Hippocampal formation (tissue), 2 donors: Measurements from ENCODE around the gene CRY2.
A peak's percentile ranks its signal among the peaks of the same experiment; 100 is the strongest.

Experiments used
- DNase-seq, 2 donors: peaks; one replicate each; lab custom pipeline; 2025; lab: John Stamatoyannopoulos, UW

CRY2 gene

DNA sequence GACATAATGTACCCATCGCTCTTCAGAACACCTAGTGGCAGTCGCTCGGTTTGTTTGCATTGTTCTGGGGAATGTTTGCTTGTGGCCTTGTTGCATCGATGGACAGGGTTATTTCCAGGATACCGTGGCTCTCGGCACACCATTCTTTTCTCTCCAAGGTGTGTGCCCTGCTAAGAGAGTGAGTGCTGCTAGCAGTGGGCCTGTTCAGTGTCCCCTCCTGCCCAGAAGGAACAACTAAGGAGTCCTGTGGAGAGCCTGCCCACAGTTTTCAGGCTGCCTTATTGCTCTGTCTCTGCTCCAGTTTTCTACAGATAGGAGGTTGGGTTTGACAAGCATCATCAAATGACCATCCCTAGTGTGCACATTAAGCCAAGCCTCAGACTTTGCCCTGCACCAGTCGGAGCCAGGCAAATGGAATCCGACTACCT, 1.4 kb downstream of the CRY2 start:
- no peak for DNase-seq

DNA sequence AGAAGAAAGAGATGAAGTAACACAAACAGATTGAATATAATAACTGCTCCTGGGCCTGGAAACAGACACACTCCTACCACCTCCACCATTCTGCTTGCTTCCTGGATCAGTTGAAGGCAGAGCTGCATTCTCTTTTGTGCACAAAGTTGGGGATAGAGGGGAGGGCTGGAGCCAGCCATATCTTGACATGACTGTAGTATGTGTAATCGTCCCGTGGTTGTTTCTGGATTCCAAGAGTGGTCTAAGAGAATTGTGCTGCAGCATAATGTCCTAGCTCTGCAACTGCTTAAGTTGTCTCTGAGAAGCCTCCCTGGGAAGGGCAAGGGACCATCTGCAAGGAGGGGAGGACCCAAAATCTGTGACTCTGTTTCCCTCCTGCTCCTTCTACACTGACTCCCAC, 3.2 kb downstream of the CRY2 start:
- DNase-seq: no peak

DNA sequence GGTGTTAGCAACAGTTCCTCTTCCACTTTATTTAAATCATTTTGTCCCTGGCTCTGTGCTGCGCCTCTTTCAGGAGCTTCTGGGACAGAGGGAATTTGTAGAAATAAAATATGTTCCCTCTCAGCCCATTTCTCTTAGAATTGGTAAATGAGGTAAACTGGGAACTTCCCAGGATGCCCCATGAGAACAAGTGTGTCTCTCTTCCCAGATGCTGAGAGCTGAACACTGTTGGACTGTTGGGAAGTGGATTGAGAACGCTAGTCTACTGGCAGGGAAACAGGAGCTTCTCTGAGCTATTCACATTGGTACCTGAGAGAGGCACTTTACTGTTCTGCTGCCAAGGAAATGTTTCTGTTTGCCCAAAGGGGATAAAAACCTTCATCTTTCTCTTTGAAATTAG, 4.0 kb downstream of the CRY2 start:
- no peak for DNase-seq

DNA sequence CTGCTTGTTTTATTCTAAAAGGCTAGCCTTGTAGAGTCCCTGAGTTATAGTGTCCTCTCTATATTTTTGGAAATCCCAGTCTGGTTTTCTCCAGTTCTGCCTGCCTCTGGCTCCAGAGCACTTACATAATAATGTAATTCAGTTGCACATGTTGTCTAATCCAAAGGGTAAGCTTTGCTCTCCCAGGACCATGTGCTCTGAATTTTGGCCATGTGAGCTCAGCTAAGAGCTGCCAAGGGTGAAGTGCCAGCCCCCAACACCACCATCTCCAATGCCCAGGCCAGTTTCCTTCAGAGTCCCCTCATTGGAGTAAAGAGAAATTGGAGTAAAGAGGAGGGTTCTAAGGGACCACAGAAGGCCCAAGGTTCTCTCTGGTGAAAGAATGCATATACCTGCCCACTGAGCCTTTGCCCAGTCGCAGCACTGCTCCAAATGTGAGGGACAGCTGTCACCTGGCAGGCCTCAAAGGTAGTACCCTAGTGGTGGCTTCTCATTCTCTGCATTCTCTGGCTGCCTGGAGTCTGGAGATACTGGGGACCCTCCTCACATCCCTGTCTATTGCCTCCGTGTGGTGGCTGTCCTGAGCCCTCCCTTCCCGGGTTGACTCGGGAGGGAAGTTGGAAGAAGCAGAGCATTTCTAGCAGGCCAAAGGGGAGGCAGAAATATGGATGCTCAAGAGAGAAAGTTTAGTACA, 4.9 kb downstream of the CRY2 start:
- DNase-seq: peak; percentile 32 to 46

DNA sequence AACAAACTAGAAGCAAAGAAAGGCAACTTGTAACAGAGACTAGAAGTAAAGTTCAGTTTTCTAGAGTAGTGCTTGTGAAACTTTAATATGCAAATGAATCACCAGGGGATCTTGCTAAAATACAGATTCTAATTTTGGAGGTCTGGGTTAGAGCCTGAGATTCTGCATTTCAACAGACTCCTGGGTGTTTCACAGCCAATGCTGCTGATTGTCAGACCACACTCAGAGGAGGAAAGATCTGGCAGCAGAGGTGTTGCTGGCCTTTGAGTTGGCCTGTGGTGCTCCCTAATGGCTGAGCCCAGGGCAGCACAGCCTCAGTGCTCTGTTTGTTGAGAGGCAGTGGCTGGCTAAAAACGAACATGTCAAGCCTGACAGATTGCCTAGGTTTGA, 5.4 kb downstream of the CRY2 start:
- no peak for DNase-seq

DNA sequence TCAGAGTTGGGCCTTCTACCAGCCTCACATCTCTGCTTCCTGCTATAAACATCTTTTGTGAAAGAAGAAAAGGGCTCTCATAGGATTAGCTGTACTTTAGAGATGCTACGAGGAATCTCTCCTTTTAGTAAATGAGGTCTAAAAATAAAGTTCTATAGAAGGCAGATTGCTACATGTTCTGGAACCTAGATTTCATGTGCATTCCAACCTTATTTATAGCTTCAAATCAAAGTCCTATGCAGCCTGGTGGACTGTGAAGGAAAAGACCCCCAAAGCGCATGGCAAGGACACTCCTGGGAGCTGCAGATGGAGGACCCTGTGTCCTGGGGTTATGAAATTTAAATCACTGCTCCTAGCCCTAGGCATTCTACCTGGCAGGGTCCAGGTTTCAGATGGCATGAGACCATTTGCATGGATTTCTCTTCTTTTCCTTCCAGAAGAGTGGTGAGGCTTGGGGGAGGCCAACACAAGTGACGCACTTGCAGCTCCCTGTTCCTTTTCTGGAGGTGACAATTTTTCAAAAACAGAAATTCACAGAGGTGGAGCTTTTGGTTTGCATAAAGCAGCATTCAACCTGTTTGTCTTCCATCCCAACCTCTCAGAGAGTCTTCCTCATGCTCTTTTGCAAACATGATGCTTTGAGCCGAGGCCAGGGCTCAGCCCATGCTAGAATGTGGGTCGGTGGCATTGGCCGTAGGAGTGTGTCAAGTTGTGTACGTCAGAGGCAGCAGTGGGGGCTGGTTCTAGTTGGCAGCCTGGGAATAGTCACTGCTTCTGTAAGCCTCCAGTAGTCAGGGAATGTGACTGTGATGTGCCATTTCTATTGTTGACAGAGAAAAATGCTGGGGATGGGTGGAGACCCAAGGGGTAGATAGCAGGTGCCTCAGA, 6.3 kb downstream of the CRY2 start:
- no peak for DNase-seq

DNA sequence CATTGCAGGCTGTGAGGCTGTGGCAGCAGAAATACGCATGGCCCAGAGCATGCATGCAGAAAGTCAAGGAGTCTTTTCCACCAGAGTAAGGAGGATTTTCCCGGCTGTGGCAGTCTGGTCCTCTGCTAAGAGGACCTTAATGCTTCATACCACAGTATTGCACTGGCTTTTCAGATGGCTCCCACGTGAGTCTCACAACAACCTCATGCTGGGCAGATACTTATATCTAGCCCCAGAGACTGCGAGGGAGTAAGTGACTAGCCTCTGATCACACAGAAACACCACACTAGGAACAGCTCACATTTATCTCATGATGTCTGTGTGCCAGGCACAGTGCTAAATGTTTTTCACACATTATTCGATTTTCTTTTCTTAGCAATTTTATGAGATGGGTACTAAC, 8.0 kb downstream of the CRY2 start:
- no peak for DNase-seq

DNA sequence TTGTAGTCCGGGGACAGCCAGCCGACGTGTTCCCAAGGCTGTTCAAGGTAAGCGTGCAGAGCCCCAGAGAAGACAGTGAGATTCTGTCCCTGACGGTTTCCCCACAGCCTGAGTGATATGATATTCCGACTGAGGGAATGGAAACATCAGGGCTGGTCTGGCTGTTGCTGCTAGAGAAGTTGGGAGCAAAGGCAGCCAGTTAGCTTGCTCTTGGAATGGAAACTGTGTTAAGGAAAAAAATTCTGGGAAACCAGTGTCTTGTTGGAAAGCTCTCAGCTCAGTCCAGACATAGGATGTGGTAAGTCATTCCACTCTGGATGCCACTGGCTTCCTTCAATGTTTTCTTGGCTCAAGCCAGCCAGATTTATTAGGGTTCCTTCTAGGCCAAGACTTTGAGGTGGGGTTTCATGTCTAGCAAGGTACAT, 8.8 kb downstream of the CRY2 start:
- DNase-seq: no peak

DNA sequence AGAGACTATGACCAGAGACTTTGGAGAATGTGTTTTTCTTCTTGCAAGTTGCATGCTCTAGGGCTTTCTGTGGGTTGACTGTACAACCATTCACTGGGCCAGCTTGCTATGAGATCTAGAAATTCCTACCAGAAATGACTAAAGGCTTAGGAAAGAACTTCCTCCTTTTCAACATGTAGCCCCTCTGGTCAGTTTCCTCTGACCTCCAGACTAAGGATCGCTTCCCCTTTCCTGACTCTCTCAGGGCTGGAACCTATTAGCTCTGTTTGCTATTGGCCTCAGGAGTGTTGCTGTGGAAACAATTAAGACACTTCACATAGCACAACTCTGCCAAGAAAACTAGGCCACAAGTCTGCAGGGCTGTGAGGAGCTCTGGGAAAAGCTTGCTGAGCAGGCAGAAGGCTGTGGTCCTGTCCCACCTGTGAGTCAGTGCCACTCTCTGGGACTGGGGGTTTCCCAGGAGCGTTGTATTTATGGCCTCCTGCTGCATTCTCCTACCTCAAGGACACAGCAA, 10.7 kb downstream of the CRY2 start:
- DNase-seq: peak in 1 of 2 donors; percentile 81

DNA sequence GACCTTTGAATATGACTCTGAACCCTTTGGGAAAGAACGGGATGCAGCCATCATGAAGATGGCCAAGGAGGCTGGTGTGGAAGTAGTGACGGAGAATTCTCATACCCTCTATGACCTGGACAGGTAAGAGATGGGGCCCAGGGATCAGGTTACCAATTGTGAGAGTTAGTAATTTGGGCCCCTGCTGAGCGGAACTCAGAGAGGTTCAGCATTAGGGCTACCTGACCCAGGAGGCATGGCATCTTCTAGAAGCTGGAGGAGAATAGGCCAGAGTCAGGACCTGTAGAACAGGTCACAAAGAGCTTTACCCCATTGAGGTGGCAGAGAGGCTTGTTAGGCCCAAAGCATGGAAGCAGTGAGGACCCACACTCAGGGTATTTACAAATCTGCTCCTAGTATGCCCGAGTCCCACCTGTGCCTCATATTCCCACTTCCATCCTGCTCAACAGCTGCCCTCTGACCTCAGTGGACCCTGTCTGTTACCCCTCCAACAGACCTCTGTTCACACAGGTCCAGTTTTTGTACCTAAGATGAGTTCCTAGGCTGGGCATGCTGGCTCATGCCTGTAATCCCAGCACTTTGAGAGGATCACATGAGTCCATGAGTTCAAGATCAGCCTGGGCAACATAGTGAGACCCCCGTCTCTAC, 11.6 kb downstream of the CRY2 start:
- DNase-seq: no peak

DNA sequence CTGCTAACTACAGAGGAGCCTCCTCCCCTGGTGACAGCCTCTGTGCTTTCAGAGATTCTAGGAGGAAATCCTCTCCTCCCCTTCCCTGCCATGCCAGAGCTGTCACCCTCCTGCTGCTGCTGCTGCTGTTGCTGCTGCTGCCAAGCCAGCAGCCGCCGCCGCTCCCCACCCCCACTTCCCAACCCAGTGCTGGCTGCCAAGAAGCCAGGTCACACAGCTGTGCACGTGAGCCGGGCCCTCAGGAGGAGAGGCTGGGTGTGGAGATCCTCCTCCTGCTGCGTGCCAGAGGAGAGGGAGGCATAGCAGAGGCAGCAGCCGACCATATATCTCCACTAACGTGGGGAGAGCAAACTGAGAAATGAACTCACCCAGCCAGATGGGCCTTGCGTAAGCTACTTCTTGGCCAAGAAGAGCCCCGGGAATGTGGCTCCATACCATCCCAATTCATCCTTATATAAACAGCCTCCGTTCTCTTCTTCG, 12.4 kb downstream of the CRY2 start:
- DNase-seq: peak; percentile 70 to 78

DNA sequence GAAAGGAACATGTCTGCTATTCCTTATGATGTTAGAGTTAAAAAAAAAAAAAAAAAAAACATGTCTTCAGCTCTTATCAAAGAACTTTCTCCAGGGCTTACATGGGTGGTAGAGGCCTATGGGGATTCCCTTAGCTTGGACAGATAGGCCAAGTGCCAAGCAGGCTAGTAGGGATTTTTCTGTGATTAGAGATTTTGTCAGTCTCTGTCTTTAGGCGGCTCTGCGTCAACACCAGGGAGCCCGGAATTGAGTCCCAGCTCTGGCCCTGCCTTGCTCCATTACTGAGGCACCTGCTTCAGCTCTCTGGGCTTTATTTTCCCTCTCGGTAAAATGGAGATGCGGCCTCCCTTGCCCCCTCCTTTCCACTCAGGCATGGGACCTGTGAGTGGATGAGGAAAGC, 13.1 kb downstream of the CRY2 start:
- no peak for DNase-seq

DNA sequence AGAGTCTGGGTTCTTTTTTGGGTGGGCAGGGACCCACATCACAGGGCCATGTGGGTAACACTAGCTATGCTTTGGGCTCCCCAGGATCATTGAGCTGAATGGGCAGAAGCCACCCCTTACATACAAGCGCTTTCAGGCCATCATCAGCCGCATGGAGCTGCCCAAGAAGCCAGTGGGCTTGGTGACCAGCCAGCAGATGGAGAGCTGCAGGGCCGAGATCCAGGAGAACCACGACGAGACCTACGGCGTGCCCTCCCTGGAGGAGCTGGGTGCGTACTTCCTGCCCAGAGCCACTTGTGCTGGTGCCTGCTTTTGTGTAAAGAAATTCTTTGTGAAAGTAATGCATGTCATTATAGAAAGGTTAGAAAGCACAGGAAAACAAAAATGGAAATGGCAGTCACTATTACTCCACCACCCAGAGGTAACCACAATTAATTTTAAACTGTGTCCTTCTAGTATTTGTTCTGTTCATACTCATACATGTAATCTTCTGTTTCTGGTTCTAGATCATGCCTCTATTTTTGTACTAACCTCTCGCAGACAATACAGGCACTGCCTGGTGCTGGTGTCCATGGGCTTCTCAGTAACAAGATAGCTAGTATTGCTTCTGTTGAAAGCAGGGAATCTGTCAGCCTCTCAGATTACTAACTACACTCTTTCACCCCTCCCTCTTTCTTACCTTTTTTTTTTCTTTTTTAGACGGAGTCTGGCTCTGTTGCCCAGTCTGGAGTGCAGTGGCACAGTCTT, 13.7 kb downstream of the CRY2 start:
- no peak for DNase-seq

DNA sequence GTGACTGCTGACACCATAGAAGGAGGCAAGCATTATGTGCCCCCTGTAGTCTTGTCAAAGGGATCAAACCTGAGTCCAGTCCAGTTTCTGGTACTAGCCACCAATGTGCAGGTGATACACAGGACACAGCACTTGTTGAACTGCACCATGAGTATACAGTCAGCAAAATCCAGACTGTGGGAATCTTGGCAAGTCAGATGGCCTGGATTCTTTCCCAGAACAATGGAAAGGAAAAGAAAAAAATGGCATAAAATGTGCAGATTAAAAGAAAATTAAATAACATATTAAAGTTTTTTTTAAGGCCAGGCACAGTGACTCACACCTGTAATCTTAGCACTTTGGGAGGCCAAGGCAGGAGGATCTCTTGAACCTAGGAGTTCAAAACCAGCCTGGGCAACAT, 16.8 kb downstream of the CRY2 start:
- DNase-seq: no peak

DNA sequence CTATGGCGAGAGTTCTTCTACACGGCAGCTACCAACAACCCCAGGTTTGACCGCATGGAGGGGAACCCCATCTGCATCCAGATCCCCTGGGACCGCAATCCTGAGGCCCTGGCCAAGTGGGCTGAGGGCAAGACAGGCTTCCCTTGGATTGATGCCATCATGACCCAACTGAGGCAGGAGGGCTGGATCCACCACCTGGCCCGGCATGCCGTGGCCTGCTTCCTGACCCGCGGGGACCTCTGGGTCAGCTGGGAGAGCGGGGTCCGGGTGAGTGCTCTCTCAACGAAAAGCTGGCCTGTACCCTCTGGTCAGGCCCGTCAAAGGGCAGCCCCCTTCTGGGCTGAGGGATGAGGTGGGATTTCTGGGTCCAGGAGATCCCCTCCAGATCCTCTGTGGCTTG, 22.3 kb downstream of the CRY2 start:
- no peak for DNase-seq

DNA sequence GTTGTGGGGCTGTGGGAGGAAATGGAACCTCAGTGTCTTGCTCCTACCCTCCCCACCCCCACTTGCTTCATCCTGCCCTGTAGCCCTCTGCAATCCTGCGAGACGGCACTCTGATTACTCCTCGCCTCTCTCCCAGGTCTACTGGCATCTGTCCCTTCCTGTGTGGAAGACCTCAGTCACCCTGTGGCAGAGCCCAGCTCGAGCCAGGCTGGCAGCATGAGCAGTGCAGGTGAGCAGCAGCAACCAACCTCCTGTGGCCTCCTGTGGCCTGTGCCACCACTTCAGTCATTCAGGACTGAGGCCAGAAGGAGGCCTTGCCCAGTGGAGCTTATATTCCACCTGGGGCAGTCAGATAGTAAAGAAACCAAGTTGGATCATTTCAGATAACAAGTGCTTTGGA, 23.4 kb downstream of the CRY2 start:
- DNase-seq: no peak

DNA sequence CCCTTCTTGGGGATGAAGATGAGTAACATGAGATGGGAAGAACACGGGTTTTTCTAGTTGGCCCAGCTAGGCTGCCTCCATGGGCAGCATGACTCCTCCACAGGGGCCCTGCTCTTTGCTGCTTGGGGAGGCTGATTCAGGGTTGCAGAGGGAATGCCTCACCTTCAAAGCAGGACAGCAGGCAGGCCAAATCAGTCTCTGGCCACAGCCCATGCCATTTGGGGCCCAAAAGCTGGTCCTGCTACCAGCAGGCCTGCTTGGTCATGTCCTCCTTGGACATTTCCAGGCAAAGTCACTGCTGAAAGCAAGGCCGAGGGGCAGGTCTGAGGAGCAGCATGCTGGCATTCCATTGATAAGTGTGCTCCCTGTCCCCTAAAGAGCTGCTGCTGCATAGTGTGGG, 24.4 kb downstream of the CRY2 start:
- DNase-seq: no peak

DNA sequence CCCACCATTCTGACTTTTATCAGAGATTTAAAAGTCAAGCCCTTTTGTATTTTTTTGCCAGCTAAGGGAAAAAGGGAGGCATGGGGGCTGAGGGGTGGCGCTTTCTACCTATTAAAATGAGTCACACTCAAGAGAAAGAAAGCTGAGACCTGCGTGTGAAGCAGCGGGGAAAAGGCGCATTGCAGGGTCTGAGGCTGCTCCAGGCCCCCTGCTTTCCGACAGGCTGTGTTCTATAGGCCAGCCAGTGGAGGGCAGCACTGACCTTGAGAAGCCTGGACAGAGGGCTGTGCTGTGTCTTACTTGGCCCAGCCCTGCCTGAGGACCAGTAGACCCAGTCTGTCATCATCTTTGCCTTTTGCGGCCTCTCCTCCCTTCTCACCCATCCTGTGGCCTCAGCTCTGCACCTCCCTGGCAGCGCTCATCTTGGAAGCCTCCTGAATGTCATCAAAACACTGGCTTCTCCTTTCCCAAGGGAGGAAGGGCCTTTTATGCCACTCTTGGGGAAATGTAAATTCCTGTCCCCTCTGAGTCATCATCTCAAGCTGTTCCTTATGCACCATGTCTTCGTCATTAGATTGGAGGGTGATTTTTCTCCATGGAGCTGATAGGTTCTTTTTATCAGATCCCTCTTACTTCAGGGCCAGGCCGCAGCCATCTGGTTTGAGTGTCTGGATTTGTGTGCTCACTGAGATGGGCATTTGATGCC, 25.5 kb downstream of the CRY2 start:
- DNase-seq: peak; percentile 37 to 65

DNA sequence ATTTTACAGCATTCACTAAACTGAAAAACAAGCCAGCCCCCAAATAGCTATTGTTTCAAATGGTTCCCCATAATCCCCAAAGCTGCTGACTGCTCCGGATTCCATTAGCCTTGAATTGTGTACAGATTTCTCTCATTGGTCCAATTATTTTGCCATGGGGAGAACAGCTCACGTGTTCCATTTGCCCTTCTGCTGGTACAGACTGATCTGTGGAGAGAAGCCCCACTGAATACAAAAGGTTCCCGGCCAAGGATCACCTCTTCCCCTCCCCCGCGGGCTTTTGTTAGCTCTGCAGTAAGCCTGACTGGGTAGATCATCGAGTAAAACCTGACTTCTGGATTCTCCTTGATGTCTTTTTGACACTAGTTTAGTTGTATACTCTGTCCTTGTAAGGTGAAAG, 29.1 kb downstream of the CRY2 start:
- no peak for DNase-seq

DNA sequence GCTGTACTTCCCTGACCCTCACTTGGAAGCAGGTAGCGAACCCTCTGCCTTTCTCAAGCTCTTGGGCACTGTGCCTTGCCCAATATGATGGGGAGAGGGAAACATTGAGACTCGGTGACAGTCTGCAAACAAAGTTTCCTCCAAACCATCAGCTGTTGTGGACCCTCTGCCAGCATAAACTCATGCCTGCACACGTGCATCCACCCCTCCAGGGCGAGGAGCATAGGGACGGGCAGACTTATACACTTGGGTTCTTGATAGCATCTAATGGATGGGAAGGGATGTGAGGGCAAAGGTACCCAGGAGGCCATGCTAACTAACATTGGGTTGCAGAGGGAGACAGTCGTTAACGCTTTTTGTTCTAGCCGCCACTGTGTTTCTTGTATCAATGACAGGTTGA, 29.9 kb downstream of the CRY2 start:
- DNase-seq: no peak

DNA sequence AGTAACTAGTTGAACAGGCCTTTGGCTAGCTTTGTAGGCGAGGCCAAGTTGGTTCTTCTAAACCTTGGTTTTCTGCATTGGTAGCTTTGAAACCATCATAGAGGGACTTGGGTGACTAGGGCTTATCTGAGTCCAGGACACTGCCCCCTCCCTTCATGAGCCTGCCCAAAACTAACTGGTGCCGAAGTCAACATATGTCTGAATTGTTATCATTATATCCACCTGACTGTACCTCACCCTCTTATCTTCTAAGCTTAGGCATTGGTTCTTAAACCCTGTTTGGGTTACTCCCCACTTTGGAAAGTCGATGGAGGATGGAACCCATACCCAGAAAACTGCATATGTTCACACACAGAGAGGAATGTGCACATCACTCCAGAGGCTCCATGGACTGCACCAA, 30.6 kb downstream of the CRY2 start:
- DNase-seq: no peak
